Endodermal cell (in vitro differentiated cells): ENCODE measurements around the gene UBE2Q2. TPM values are rescaled to one million over a fixed set of nuclear protein-coding genes. Genes with fewer than 3 reads are reported as not detected.

Experiments used
- DNase-seq: peaks from one replicate; pipeline ENCODE4 v3.0.0-alpha.2; 2017
- H3K27ac ChIP-seq: 2 replicates; pipeline ENCODE4 v1.5.1; 2013; ENCODE audit warnings: mild to moderate bottlenecking, low read depth, low read length, moderate library complexity
- H3K27me3 ChIP-seq: 2 replicates; pipeline ENCODE4 v1.6.1; 2013; ENCODE audit warnings: mild to moderate bottlenecking, low read length, moderate library complexity; ENCODE audit not compliant: insufficient read depth, control insufficient read depth, poor library complexity, severe bottlenecking
- H3K36me3 ChIP-seq: 2 replicates; pipeline ENCODE4 v1.7.0; 2013; ENCODE audit warnings: mild to moderate bottlenecking, low read length, moderate library complexity; ENCODE audit not compliant: control insufficient read depth, insufficient read depth
- H3K4me1 ChIP-seq: one replicate; pipeline ENCODE4 v1.7.0; 2013; ENCODE audit warnings: low read length; ENCODE audit not compliant: control insufficient read depth, insufficient read depth
- H3K4me3 ChIP-seq: 2 replicates; pipeline ENCODE4 v1.5.1; 2013; ENCODE audit warnings: mild to moderate bottlenecking, low read length, moderate library complexity
- H3K9ac ChIP-seq: 2 replicates; pipeline ENCODE4 v1.6.1; 2013; ENCODE audit warnings: mild to moderate bottlenecking, low read length, moderate library complexity; ENCODE audit not compliant: poor library complexity, severe bottlenecking; ENCODE audit errors: extremely low read depth
- H3K9me3 ChIP-seq: 2 replicates; pipeline ENCODE4 v1.6.1; 2013; ENCODE audit warnings: mild to moderate bottlenecking, low read length, moderate library complexity; ENCODE audit not compliant: control insufficient read depth
- H3K27ac Mint-ChIP-seq: 2 replicates; pipeline ENCODE4 v1.8.0; 2020; ENCODE audit warnings: mixed read lengths
- H3K27me3 Mint-ChIP-seq: 2 replicates; pipeline ENCODE4 v1.8.0; 2021; ENCODE audit warnings: mild to moderate bottlenecking, mixed read lengths; ENCODE audit not compliant: insufficient read depth
- H3K36me3 Mint-ChIP-seq: 2 replicates; pipeline ENCODE4 v1.8.0; 2020; ENCODE audit warnings: low read depth, mixed read lengths
- H3K4me1 Mint-ChIP-seq: 2 replicates; pipeline ENCODE4 v1.8.0; 2020; ENCODE audit warnings: mixed read lengths
- H3K4me3 Mint-ChIP-seq: 2 replicates; pipeline ENCODE4 v1.8.0; 2020; ENCODE audit warnings: mild to moderate bottlenecking, moderate library complexity, mixed read lengths
- H3K9me3 Mint-ChIP-seq: 2 replicates; pipeline ENCODE4 v1.8.0; 2020; ENCODE audit warnings: mild to moderate bottlenecking, mixed read lengths
- WGBS, 2 experiments: methylation state at CpG; one replicate each; pipeline versions ENCODE4 v1.1.5 to v1.1.7; 2013; ENCODE audit warnings: missing lambda C conversion rate in 2 of 2, mixed read lengths in 1 of 2; ENCODE audit not compliant: insufficient coverage in 1 of 2, insufficient read length in 1 of 2; 5-methylcytosine and 5-hydroxymethylcytosine counted together
- total RNA-seq, 2 donors: library from RNA; stranded (reverse); fragmentation: NEBNext Ultra II Directional in 1 of 2; extraction: Animal tissue kit (Norgen Biotek cat#: 25700) in 1 of 2; gene quantifications; 2 replicates in 1 of 2; 3 replicates in 1 of 2; pipeline ENCODE4 v1.2.1, GENCODE V29; 2021
- TF ChIP-seq, protein P1 (sequence below): fragments of 200-600 bp; sonication (generic); conservative IDR thresholded peaks from 2 replicates; pipeline ENCODE4 v1.5.0; 2021; ENCODE audit warnings: antibody characterized with exemption, mild to moderate bottlenecking

The UBE2Q2 gene
- total RNA-seq, 2 donors from 2014 or later, result 29.5 to 37.1 TPM

DNA sequence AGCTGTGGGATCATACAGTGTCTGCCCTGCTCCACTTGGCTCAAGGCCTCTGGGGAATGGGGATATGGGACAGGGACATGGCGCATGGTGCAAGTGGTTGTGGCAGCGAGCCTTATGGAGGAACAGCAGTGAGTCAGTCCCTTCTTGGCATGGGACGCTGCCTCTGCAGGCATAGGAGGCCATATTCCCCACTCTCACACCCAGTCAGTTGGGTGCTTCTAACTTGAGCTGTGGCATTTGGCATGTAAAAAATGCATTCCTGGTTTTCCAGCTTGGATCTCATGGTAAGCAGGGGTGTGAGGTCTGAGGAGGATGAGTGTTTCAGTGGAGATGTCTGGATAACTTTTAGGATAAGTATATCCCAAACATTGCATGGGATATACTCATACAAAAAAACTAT is 31.6 kb upstream of the UBE2Q2 start:
- H3K4me3 ChIP-seq, result no peak overlapping the region
- no peak overlapping the region for H3K27ac ChIP-seq
- Mint-ChIP-seq H3K36me3 (no peaks in the 10 kb centered on the region), H3K4me3 (no peak overlapping the region), H3K4me1 (peaks cover 3% of the 10 kb centered on the region), H3K27me3 (peaks cover 3% of the 10 kb centered on the region), H3K9me3 (peaks cover 2% of the 10 kb centered on the region), H3K27ac (no peak overlapping the region)
- H3K27me3 ChIP-seq, result no peaks in the 10 kb centered on the region
- H3K36me3 ChIP-seq, result no peaks in the 10 kb centered on the region
- TF ChIP-seq, protein P1, sequence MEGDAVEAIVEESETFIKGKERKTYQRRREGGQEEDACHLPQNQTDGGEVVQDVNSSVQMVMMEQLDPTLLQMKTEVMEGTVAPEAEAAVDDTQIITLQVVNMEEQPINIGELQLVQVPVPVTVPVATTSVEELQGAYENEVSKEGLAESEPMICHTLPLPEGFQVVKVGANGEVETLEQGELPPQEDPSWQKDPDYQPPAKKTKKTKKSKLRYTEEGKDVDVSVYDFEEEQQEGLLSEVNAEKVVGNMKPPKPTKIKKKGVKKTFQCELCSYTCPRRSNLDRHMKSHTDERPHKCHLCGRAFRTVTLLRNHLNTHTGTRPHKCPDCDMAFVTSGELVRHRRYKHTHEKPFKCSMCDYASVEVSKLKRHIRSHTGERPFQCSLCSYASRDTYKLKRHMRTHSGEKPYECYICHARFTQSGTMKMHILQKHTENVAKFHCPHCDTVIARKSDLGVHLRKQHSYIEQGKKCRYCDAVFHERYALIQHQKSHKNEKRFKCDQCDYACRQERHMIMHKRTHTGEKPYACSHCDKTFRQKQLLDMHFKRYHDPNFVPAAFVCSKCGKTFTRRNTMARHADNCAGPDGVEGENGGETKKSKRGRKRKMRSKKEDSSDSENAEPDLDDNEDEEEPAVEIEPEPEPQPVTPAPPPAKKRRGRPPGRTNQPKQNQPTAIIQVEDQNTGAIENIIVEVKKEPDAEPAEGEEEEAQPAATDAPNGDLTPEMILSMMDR, result no peak
- no peaks in the 10 kb centered on the region for H3K9me3 ChIP-seq
- DNase-seq, result no peak
- H3K4me1 ChIP-seq, result no peaks in the 10 kb centered on the region
- H3K9ac ChIP-seq, result no peak overlapping the region
- WGBS, 2 experiments, result 93 to 100% methylated on average over 1 to 3 of the region's 3 CpGs

DNA sequence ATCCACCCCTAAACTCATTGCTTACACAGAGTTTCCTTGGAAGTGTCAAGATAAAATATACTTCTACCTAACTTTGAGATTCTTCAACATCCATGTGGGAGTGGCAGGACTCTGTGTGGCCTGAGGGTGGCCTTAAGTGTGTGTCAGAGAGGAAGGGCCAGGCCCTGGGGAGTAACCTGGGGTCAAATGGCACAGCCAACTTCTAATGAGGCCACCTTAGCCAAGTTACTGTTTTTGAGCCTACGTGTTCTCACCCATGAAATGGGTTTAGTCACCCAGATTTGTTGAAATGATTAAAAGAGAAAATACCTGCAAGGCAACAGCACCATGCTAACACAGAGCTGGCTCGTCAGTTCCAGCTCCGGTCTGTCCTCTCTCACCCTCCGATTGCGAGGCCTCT is 28.5 kb upstream of the UBE2Q2 start:
- no peak for DNase-seq
- H3K4me3 ChIP-seq, result no peak overlapping the region
- 89 to 95% methylated on average over 5 of the region's 5 CpGs for WGBS, 2 experiments
- no peak overlapping the region for H3K27ac ChIP-seq
- no peaks in the 10 kb centered on the region for H3K9me3 ChIP-seq
- H3K36me3 ChIP-seq, result no peaks in the 10 kb centered on the region
- Mint-ChIP-seq H3K36me3 (no peaks in the 10 kb centered on the region), H3K27ac (no peak overlapping the region), H3K27me3 (no peaks in the 10 kb centered on the region), H3K4me3 (no peak overlapping the region), H3K9me3 (peaks cover 2% of the 10 kb centered on the region), H3K4me1 (peaks cover 3% of the 10 kb centered on the region)
- no peaks in the 10 kb centered on the region for H3K27me3 ChIP-seq
- TF ChIP-seq, protein P1, result peak; percentile 37
- H3K9ac ChIP-seq, result no peak overlapping the region
- no peaks in the 10 kb centered on the region for H3K4me1 ChIP-seq

DNA sequence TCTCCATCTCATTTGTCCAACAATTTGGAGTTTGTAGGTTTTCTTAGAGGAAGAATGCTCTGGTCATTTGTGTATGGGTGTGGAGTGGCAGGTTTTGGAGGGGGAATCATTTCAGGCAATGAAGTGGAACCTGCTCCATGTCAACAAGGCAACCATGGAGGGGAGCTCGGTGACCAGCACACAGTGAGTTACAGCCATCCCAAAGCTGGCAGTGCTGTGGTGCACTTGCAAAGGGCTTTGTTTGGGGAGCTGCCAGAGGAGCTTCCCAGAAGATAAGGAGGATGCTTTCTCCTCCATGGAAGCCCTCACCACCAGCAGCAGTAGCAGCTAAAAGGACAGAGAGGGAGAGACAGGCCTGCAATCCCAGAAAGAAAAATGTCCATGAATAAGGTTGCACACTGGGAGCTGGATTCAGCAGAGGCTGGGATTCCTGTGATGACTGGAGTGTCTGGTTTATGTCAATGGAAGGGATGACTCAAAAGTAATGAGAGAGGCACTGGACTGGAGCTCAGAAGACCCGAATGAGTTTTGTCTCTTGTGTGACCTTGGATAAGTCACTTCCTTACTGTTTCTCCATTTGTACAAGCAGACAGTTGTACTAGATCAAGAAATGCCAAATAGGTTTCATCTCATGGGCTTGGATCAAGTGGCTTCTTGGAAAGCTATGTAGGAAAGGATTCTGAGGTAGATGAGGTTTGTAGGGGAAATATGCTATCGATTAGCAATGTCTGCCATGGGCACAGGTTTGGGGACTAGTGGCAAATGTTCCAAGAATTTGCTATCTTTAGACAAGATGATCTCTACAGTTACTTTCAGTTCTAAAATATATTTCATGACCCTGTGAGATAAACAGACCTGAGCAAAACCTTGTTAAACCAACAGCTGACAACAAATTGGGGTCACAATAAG is 27.2 kb upstream of the UBE2Q2 start:
- no peaks in the 10 kb centered on the region for H3K36me3 ChIP-seq
- no peaks in the 10 kb centered on the region for H3K36me3 Mint-ChIP-seq
- TF ChIP-seq, protein P1, result no peak
- H3K4me1 ChIP-seq, result no peaks in the 10 kb centered on the region
- WGBS, 2 experiments, result 89 to 94% methylated on average over 3 of the region's 3 CpGs
- no peaks in the 10 kb centered on the region for H3K9me3 ChIP-seq
- no peak overlapping the region for H3K27ac ChIP-seq
- peaks cover 2% of the 10 kb centered on the region for H3K9me3 Mint-ChIP-seq
- no peak overlapping the region for H3K9ac ChIP-seq
- no peaks in the 10 kb centered on the region for H3K27me3 ChIP-seq
- H3K27ac Mint-ChIP-seq, result no peak overlapping the region
- H3K4me3 ChIP-seq, result no peak overlapping the region
- no peaks in the 10 kb centered on the region for H3K4me1 Mint-ChIP-seq
- no peak for DNase-seq
- no peaks in the 10 kb centered on the region for H3K27me3 Mint-ChIP-seq
- no peak overlapping the region for H3K4me3 Mint-ChIP-seq
